ENCODE results near the gene RAD54L.

DNA sequence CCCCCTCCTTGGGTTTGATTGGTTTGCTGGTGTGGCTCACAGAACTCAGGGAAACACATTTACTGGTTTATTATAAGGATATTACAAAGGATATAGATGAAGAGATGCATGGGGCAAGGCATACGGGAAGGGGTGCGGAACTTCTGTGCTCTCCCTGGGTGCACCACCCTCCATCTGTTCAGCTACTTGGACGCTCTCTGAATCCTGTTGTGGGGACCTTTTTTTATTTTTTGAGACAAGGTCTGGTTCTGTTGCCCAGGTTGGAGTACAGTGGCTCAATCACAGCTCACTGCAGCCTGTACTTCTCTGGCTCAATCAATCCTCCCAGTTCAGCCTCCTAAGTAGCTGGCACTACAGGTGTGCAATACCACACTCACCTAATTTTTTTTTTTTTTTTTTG is 37.0 kb upstream of the RAD54L start:
- TF ChIP-seq, protein P1, sequence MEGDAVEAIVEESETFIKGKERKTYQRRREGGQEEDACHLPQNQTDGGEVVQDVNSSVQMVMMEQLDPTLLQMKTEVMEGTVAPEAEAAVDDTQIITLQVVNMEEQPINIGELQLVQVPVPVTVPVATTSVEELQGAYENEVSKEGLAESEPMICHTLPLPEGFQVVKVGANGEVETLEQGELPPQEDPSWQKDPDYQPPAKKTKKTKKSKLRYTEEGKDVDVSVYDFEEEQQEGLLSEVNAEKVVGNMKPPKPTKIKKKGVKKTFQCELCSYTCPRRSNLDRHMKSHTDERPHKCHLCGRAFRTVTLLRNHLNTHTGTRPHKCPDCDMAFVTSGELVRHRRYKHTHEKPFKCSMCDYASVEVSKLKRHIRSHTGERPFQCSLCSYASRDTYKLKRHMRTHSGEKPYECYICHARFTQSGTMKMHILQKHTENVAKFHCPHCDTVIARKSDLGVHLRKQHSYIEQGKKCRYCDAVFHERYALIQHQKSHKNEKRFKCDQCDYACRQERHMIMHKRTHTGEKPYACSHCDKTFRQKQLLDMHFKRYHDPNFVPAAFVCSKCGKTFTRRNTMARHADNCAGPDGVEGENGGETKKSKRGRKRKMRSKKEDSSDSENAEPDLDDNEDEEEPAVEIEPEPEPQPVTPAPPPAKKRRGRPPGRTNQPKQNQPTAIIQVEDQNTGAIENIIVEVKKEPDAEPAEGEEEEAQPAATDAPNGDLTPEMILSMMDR (IDR thresholded peaks at IDR 0.05; ENCODE audit: insufficient read depth, low read length, poor library complexity, severe bottlenecking): no peak
- TF ChIP-seq EZH2phosphoT487 (conservative IDR thresholded peaks at IDR 0.05; ENCODE audit: low read length): no peak
